NCI-H748 (cell line): ENCODE results near the gene PRRT4.

Experiments used
- DNase-seq: peaks from one replicate; lab custom pipeline; 2025; ENCODE audit not compliant: unreplicated experiment; lab: John Stamatoyannopoulos, UW

Gene PRRT4

GRCh38 chr7:128376077-128376476, 14.6 kb upstream of the PRRT4 start:
- DNase-seq = no peak

GRCh38 chr7:128374041-128374440, 12.6 kb upstream of the PRRT4 start:
- DNase-seq = no peak

GRCh38 chr7:128373606-128374005, 12.1 kb upstream of the PRRT4 start:
- no peak for DNase-seq

- DNase-seq = no peak
These were observed 9.0 kb upstream of the PRRT4 start for GRCh38 chr7:128370491-128370890.

- DNase-seq = no peak
These were observed 5.5 kb upstream of the PRRT4 start for GRCh38 chr7:128366986-128367385.

GRCh38 chr7:128366300-128366699, 4.8 kb upstream of the PRRT4 start:
- no peak for DNase-seq

- no peak for DNase-seq
These were observed 3.9 kb upstream of the PRRT4 start for GRCh38 chr7:128365432-128365831.

GRCh38 chr7:128364166-128364870, 2.8 kb upstream of the PRRT4 start:
- DNase-seq = no peak

- DNase-seq = no peak
These were observed 1.8 kb upstream of the PRRT4 start for GRCh38 chr7:128363261-128363721.

GRCh38 chr7:128362670-128363069, 1.2 kb upstream of the PRRT4 start:
- DNase-seq = no peak

- DNase-seq = no peak
These were observed 1.2 kb downstream of the PRRT4 start for GRCh38 chr7:128360359-128360678.

GRCh38 chr7:128359939-128360338, 1.6 kb downstream of the PRRT4 start:
- no peak for DNase-seq

GRCh38 chr7:128359336-128359735, 2.2 kb downstream of the PRRT4 start:
- no peak for DNase-seq

GRCh38 chr7:128358233-128358632, 3.3 kb downstream of the PRRT4 start:
- DNase-seq = no peak

- no peak for DNase-seq
These were observed 4.3 kb downstream of the PRRT4 start for GRCh38 chr7:128357217-128357613.

- no peak for DNase-seq
These were observed 4.8 kb downstream of the PRRT4 start for GRCh38 chr7:128356546-128357216.

GRCh38 chr7:128353610-128354009, 7.9 kb downstream of the PRRT4 start:
- DNase-seq = no peak

- DNase-seq = no peak
These were observed 8.3 kb downstream of the PRRT4 start for GRCh38 chr7:128353189-128353588.

- DNase-seq = no peak
These were observed 8.9 kb downstream of the PRRT4 start for GRCh38 chr7:128352636-128353035.

- peak; percentile 40 for DNase-seq
These were observed 9.3 kb downstream of the PRRT4 start for GRCh38 chr7:128352153-128352537.

GRCh38 chr7:128351296-128352152, 10.0 kb downstream of the PRRT4 start:
- DNase-seq = no peak
